ENCODE results near the gene AFF1. TPM values are rescaled to one million over a fixed set of nuclear protein-coding genes. Genes with fewer than 3 reads are reported as not detected.
A peak's percentile ranks its signal among the peaks of the same experiment; 100 is the strongest.

The AFF1 gene
- total RNA-seq, 3 donors from 2014 or later = 84.0 to 150 (median 120) TPM

- no peaks in the 10 kb centered on the region for H3K9me3 ChIP-seq
- no peak overlapping the region for H3K4me3 ChIP-seq
- intact Hi-C loops (cut with DNase I, micrococcal nuclease) = loop anchor here in 1 of 2 donors (10.0 kb wide), 1 partner anchor 71 kb away; the partner anchor contains the start of gene AFF1
- H3K36me3 ChIP-seq (ENCODE audit: low read depth) = no peaks in the 10 kb centered on the region
- H3K4me1 ChIP-seq (ENCODE audit: low read depth) = peaks cover 30% of the 10 kb centered on the region
- ATAC-seq (no peak), DNase-seq (no peak)
- no peak for TF ChIP-seq CTCF (IDR thresholded peaks at IDR 0.05)
These were observed 70.5 kb downstream of the AFF1 start for GRCh38 chr4:87005369-87005689.

GRCh38 chr4:87005690-87006425, 71.0 kb downstream of the AFF1 start:
- DNase-seq (peak in 1 of 3 donors; percentile 51), ATAC-seq (peak; percentile 2)
- Histone ChIP-seq H3K36me3 (ENCODE audit: low read depth) (no peaks in the 10 kb centered on the region), H3K9me3 (no peaks in the 10 kb centered on the region), H3K4me1 (ENCODE audit: low read depth) (peaks cover 36% of the 10 kb centered on the region), H3K4me3 (peak overlapping the region; percentile 66)
- intact Hi-C loops (cut with DNase I, micrococcal nuclease) = loop anchor here in 1 of 2 donors (10.0 kb wide), 1 partner anchor 71 kb away; the partner anchor contains the start of gene AFF1
- TF ChIP-seq CTCF (IDR thresholded peaks at IDR 0.05) = no peak

- TF ChIP-seq CTCF (IDR thresholded peaks at IDR 0.05) = peak; percentile 4
- ATAC-seq (peak; percentile 69), DNase-seq (no peak)
- Histone ChIP-seq H3K9me3 (no peaks in the 10 kb centered on the region), H3K4me1 (ENCODE audit: low read depth) (peaks cover 41% of the 10 kb centered on the region), H3K36me3 (ENCODE audit: low read depth) (no peaks in the 10 kb centered on the region), H3K4me3 (peak overlapping the region; percentile 66)
- intact Hi-C loops (cut with DNase I, micrococcal nuclease) = loop anchor here in 1 of 2 donors (10.0 kb wide), 1 partner anchor 72 kb away; the partner anchor contains the start of gene AFF1
These were observed 71.5 kb downstream of the AFF1 start for GRCh38 chr4:87006426-87006675.

GRCh38 chr4:87006676-87007527, 72.1 kb downstream of the AFF1 start:
- TF ChIP-seq CTCF (IDR thresholded peaks at IDR 0.05) = peak; percentile 6
- H3K4me3 ChIP-seq = peak overlapping the region; percentile 66
- H3K9me3 ChIP-seq = no peaks in the 10 kb centered on the region
- H3K36me3 ChIP-seq (ENCODE audit: low read depth) = no peaks in the 10 kb centered on the region
- H3K4me1 ChIP-seq (ENCODE audit: low read depth) = peaks cover 45% of the 10 kb centered on the region
- intact Hi-C loops (cut with DNase I, micrococcal nuclease) = loop anchor here in 1 of 2 donors (10.0 kb wide), 1 partner anchor 72 kb away; the partner anchor contains the start of gene AFF1
- DNase-seq (peak; percentile 95 to 96 (median 95)), ATAC-seq (peak; percentile 90)

GRCh38 chr4:87007528-87008446, 73.0 kb downstream of the AFF1 start:
- ATAC-seq (no peak), DNase-seq (peak; percentile 71 to 74 (median 74))
- Histone ChIP-seq H3K4me3 (peak overlapping the region; percentile 66), H3K4me1 (ENCODE audit: low read depth) (peaks cover 45% of the 10 kb centered on the region), H3K9me3 (no peaks in the 10 kb centered on the region), H3K36me3 (ENCODE audit: low read depth) (no peaks in the 10 kb centered on the region)
- TF ChIP-seq CTCF (IDR thresholded peaks at IDR 0.05) = no peak
- intact Hi-C loops (cut with DNase I, micrococcal nuclease) = loop anchor here in 1 of 2 donors (10.0 kb wide), 1 partner anchor 73 kb away; the partner anchor contains the start of gene AFF1
